ENCODE data around the gene SCARB1. TPM values are rescaled to one million over a fixed set of nuclear protein-coding genes. Genes with fewer than 3 reads are reported as not detected.

Gene SCARB1
- total RNA-seq, 1 donor from 2014 or later = 4.3 TPM

GRCh38 chr12:124779161-124780141, 84.2 kb downstream of the SCARB1 start:
- Mint-ChIP-seq H3K9me3 (peaks cover 5% of the 10 kb centered on the region), H3K4me1 (no peaks in the 10 kb centered on the region), H3K27me3 (ENCODE audit: insufficient read depth, low read depth) (peaks cover 6% of the 10 kb centered on the region), H3K36me3 (peaks cover 3% of the 10 kb centered on the region), H3K27ac (no peak overlapping the region), H3K4me3 (no peak overlapping the region)
- no peak overlapping the region for H3K9ac ChIP-seq
- no peaks in the 10 kb centered on the region for H3K36me3 ChIP-seq
- H3K79me2 ChIP-seq (ENCODE audit: low read depth) = no peaks in the 10 kb centered on the region
- no peak for DNase-seq (ENCODE audit: low spot score)
- TF ChIP-seq, protein P1, sequence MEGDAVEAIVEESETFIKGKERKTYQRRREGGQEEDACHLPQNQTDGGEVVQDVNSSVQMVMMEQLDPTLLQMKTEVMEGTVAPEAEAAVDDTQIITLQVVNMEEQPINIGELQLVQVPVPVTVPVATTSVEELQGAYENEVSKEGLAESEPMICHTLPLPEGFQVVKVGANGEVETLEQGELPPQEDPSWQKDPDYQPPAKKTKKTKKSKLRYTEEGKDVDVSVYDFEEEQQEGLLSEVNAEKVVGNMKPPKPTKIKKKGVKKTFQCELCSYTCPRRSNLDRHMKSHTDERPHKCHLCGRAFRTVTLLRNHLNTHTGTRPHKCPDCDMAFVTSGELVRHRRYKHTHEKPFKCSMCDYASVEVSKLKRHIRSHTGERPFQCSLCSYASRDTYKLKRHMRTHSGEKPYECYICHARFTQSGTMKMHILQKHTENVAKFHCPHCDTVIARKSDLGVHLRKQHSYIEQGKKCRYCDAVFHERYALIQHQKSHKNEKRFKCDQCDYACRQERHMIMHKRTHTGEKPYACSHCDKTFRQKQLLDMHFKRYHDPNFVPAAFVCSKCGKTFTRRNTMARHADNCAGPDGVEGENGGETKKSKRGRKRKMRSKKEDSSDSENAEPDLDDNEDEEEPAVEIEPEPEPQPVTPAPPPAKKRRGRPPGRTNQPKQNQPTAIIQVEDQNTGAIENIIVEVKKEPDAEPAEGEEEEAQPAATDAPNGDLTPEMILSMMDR (IDR thresholded peaks at IDR 0.05) = no peak
- TF ChIP-seq EZH2 (IDR thresholded peaks at IDR 0.05) (no peak), EZH2phosphoT487 (IDR thresholded peaks at IDR 0.05) (no peak)
- H3K4me1 ChIP-seq = no peaks in the 10 kb centered on the region
- H3K4me2 ChIP-seq = no peak overlapping the region
- no peak overlapping the region for H2AFZ ChIP-seq (replicated peaks)
- no peaks in the 10 kb centered on the region for H4K20me1 ChIP-seq (ENCODE audit: low read depth)
- no peak overlapping the region for H3K4me3 ChIP-seq
- no peaks in the 10 kb centered on the region for H3K27me3 ChIP-seq
- no peaks in the 10 kb centered on the region for H3F3A ChIP-seq (ENCODE audit: low read depth)
- H3K27ac ChIP-seq = no peak overlapping the region
- no peaks in the 10 kb centered on the region for H3K9me3 ChIP-seq (ENCODE audit: low read depth)

DNA sequence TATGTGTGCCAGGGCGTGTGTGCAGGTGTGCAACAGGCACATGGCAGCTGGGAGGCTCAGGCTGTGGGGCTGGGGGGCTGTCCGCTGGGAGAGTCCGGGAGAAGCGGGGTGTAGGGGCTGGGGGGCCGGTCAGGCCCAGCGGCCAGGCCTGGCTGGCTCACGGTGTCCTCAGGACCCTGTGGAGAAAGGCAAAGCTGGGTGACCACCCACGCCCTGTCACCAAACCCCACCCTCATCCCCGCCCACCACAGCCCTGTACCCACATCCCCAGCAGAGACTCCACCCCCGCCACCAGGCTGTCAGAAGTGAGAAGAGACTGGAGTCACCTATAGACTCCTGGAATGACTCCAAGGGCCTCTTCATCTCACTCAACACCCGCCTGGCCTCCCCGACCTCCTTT, 85.3 kb downstream of the SCARB1 start:
- Histone ChIP-seq H3K79me2 (ENCODE audit: low read depth) (no peaks in the 10 kb centered on the region), H2AFZ (replicated peaks) (no peak overlapping the region), H3K4me2 (no peak overlapping the region), H3K9ac (no peak overlapping the region), H3K27ac (no peak overlapping the region), H3K27me3 (no peaks in the 10 kb centered on the region), H3K36me3 (no peaks in the 10 kb centered on the region), H4K20me1 (ENCODE audit: low read depth) (no peaks in the 10 kb centered on the region), H3K4me3 (no peak overlapping the region), H3F3A (ENCODE audit: low read depth) (no peaks in the 10 kb centered on the region), H3K4me1 (no peaks in the 10 kb centered on the region), H3K9me3 (ENCODE audit: low read depth) (no peaks in the 10 kb centered on the region)
- Mint-ChIP-seq H3K27me3 (ENCODE audit: insufficient read depth, low read depth) (peaks cover 6% of the 10 kb centered on the region), H3K9me3 (peaks cover 7% of the 10 kb centered on the region), H3K36me3 (peaks cover 3% of the 10 kb centered on the region), H3K27ac (no peak overlapping the region), H3K4me1 (peaks cover 3% of the 10 kb centered on the region), H3K4me3 (no peak overlapping the region)
- TF ChIP-seq EZH2phosphoT487 (IDR thresholded peaks at IDR 0.05) (no peak), EZH2 (IDR thresholded peaks at IDR 0.05) (no peak)
- TF ChIP-seq, protein P1 (IDR thresholded peaks at IDR 0.05) = no peak
- no peak for DNase-seq (ENCODE audit: low spot score)

- TF ChIP-seq EZH2phosphoT487 (IDR thresholded peaks at IDR 0.05) (no peak), EZH2 (IDR thresholded peaks at IDR 0.05) (no peak)
- TF ChIP-seq, protein P1 (IDR thresholded peaks at IDR 0.05) = no peak
- Histone ChIP-seq H3K9ac (no peak overlapping the region), H3K79me2 (ENCODE audit: low read depth) (no peaks in the 10 kb centered on the region), H3F3A (ENCODE audit: low read depth) (no peaks in the 10 kb centered on the region), H3K9me3 (ENCODE audit: low read depth) (no peaks in the 10 kb centered on the region), H2AFZ (replicated peaks) (no peak overlapping the region), H3K27ac (no peak overlapping the region), H4K20me1 (ENCODE audit: low read depth) (no peaks in the 10 kb centered on the region), H3K4me2 (no peak overlapping the region), H3K36me3 (no peaks in the 10 kb centered on the region), H3K4me3 (no peak overlapping the region), H3K27me3 (peaks cover 2% of the 10 kb centered on the region), H3K4me1 (no peaks in the 10 kb centered on the region)
- Mint-ChIP-seq H3K27me3 (ENCODE audit: insufficient read depth, low read depth) (peaks cover 6% of the 10 kb centered on the region), H3K27ac (no peak overlapping the region), H3K4me3 (no peak overlapping the region), H3K36me3 (peaks cover under 1% of the 10 kb centered on the region), H3K4me1 (peaks cover 3% of the 10 kb centered on the region), H3K9me3 (peaks cover 9% of the 10 kb centered on the region)
- DNase-seq (ENCODE audit: low spot score) = no peak
Measured at GRCh38 chr12:124777399-124778372, 86.0 kb downstream of the SCARB1 start.

Data from neural progenitor cell (in vitro differentiated cells).